ENCODE data around the gene DUSP22.

Gene DUSP22

GRCh38 chr6:340186-340955 lies 48.1 kb downstream of the DUSP22 start:
- no peak for DNase-seq (ENCODE audit: low spot score)

GRCh38 chr6:340991-341827 lies 48.9 kb downstream of the DUSP22 start:
- DNase-seq (ENCODE audit: low spot score): no peak

DNA sequence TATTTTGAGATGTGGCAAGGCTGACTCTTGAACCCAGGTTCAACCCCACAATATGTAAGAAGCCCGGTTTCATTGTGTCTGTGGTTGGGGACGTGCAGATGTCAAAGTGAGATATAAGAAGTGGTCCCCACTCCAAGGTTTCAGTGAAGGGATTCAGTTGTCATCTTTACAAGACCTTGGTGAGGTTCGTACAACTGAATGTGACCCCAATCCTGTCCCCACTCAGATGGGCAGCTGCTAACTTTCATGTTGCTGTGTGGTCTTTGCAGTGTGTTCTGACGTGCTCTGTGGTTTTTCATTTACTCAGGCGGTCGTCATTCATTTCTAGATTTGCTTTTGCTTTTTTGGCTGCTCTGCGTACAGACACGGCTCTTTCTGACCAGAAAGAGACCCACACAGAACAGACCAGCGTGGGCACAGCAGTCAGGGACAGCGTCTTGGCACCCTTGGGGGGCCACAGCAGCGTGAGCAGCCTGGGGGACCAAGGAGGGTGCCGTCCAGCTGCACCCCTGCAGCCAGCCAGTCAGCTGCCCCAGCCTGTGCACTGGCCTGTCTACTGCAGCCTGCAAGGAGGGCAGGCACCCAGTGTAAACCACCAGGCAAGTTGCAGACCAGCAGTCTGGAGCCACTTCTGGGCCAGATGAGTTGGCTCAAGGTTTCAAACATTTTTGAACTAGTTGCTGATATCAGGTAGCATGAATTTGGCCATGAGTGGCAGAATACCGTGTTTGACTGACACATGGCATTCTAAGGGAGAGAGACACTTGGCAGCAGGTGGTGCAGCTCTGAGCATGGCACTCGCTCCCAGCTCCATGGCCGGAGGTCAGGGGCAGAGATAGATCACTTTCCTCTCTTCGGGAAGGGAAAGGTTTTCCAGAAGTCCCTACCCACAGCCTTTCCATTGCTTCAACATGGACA lies 49.9 kb downstream of the DUSP22 start:
- no peak for DNase-seq (ENCODE audit: low spot score)

GRCh38 chr6:342832-343179 lies 50.5 kb downstream of the DUSP22 start:
- no peak for DNase-seq (ENCODE audit: low spot score)

DNA sequence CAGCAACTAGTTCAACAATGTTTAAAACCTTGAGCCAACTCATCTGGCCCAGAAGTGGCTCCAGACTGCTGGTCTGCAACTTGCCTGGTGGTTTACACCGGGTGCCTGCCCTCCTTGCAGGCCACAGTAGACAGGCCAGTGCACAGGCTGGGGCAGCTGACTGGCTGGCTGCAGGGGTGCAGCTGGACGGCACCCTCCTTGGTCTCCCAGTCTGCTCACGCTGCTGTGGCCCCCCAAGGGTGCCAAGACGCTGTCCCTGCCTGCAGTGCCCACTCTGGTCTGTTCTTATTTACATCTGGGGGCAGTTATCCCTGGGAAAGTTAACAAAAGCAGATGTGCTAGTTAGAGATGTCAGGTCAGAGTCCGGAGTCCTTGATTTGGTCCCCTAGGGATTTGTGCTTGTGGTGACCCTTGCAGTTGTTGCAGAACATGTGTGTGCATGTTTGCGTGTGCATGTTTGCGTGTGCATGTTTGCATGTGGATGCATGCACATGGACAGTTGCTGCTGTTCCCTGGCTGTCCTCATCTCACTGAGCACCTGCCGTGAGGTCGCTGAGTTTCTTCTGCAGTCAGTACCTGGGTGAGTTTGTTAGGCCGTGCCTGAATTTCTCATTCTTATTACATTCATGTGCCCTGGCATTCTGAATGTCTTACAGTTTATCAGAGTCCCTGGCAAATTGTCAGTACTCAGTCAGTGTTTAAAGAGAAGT lies 51.1 kb downstream of the DUSP22 start:
- DNase-seq (ENCODE audit: low spot score): no peak

DNA sequence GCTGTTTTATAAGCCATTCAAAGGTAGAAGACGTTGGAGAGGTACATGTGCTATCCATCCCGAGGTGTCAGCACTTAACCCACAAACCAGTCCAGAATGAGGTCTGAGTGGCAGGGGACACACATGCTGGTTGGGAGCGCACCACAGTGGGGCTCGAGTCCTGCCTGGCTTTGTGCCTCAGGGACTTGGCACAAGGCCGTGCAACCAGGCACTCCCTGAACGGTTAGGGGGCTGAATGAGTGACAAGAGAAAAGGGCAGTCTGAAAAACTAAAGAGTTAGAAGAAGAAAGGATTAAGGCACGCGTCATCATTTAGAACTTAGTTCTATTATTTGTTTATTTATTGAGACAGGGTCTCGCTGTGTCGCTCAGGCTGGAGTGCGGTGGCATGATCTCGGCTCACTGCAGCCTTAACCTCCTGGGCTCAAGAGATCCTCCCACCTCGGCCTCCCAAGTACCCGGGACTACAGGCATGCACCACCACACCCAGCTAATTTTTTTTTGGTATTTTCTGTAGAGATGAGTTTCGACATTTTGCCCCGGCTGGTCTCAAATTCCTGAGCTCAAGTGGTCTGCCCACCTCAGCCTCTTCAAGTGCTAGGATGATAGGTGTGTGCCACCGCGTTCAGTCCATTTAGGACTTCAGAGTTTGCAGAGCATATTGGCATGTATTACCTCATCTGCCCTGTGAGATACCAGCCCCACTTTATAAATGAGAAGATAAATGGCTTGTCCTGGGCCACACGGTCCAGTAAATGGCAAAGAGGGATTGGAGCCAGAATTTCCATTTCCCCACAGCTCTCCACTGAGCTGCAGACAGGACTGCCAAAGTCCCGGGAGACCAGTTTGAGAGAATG lies 51.9 kb downstream of the DUSP22 start:
- no peak for DNase-seq (ENCODE audit: low spot score)

GRCh38 chr6:344816-345340 lies 52.6 kb downstream of the DUSP22 start:
- DNase-seq (ENCODE audit: low spot score): no peak

GRCh38 chr6:345747-346385 lies 53.6 kb downstream of the DUSP22 start:
- no peak for DNase-seq (ENCODE audit: low spot score)

DNA sequence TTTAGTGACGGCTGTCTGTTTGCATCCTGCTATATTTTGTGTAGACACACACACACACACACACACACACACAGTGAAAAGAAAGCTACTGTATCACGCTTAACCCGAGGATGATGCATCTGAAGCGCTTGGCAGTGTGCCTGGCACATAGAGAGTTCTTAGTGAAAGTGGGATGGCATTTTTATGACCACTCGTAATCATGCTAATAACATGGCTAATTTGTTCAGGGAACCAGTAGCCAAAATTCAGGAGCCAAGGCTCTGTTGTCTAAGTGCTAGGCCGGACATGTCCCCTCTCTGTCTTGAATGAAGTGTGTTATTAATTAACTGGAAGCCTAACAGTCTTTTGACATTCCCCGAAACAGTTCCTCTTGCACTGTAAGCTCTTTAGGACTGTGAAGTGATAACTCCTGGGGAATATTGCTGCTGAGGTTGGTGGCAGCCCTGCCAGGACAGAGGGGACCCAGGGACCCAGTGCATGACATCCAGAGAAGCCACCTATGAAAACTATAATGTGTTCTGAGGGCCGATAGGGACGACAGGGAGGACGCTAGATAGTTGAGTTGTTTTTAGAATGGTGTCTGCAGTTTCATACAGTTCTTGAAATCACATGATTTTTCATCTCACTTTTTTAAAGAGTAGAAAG lies 54.2 kb downstream of the DUSP22 start:
- no peak for DNase-seq (ENCODE audit: low spot score)

GRCh38 chr6:347232-347631 lies 54.9 kb downstream of the DUSP22 start:
- DNase-seq (ENCODE audit: low spot score): no peak

DNA sequence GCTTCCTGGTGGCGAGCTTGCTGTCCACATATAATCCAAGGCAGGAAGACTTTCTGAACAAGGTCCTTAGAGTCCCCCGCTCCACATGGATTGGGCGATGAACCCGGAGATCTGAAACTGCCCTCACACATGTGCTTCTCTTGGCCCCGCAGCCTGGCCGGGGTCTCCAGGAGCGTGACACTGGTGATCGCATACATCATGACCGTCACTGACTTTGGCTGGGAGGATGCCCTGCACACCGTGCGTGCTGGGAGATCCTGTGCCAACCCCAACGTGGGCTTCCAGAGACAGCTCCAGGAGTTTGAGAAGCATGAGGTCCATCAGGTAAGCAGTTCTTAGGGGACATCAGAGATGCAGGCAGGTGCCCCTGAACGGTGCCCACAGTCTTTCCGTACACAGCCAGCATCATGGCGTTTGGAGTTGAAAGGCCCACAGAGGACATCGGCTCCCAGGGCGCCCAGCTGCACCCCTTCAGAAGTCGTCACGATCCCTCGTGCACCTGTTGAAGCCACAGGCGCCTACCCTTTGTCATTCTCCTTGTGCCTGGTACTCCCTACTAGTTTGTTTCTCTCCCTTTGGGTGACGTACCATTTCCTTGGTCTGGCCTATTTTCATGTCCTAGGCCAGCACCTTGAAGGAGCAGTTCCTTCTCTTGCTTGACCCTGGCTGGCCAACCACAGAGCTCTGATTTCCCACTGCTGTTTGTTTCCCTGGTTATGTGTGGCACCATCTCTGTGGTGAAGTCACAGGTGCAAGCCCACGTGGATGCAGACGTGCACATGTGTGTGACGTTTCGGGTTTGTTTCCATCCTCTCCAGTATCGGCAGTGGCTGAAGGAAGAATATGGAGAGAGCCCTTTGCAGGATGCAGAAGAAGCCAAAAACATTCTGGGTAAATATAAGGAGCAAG lies 55.9 kb downstream of the DUSP22 start:
- no peak for DNase-seq (ENCODE audit: low spot score)

GRCh38 chr6:348860-349396 lies 56.6 kb downstream of the DUSP22 start:
- no peak for DNase-seq (ENCODE audit: low spot score)

DNA sequence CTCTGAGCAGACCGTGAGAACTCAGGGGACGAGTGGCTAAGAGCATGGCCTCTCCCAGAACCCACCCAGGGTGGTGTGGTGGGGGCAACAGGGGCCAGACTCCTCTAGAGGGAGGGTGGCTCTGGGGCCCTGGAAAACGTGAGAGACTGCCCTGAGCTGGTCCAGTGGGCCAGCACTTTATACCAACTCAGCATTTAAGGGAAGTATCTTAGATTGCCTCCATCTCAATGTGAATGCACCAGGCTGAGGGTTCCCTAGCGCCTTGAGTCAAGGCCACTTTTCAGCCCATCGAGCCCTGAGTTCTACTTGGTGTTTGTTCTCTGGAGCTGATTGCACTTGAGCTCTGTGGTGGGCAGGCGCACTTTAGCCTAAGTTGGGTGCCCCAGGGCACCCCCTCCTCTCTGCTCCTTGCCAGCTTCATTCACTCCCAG lies 57.2 kb downstream of the DUSP22 start:
- DNase-seq (ENCODE audit: low spot score): no peak

GRCh38 chr6:350371-350770 lies 58.1 kb downstream of the DUSP22 start:
- DNase-seq (ENCODE audit: low spot score): no peak

- DNase-seq (ENCODE audit: low spot score): no peak
Measured at GRCh38 chr6:351011-351866, 59.0 kb downstream of the DUSP22 start.

DNA sequence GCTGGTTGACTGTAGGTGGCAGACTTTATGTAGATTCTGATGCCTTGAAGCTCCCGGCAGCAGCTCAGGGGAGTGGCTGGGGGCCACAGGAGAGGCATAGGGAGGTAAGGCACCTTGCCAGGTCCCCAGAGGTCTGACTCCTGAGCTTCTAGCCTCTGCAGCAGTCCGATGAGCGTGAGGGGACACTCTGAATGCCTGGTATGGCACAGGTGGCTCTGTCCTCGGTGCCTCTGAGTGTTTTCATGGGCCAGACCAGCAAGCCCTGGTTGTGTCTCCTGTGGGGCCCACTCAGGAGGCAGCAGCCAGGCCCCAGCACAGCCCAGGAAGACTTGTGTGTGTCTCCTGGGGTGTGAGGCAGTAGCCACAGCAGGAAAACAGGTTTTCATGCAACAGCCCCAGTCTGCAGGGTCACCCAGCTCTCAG lies 59.6 kb downstream of the DUSP22 start:
- no peak for DNase-seq (ENCODE audit: low spot score)

GRCh38 chr6:352474-352873 lies 60.2 kb downstream of the DUSP22 start:
- no peak for DNase-seq (ENCODE audit: low spot score)
